Endothelial cell of umbilical vein (primary cell): ENCODE measurements around the gene PTPRK. TPM values are rescaled to one million over a fixed set of nuclear protein-coding genes. Genes with fewer than 3 reads are reported as not detected.

Experiments used
- BruUV-seq: library from RNA; stranded (reverse); fragments of 400-500 nt; replicated peaks from 2 replicates; lab custom pipeline; 2021; lab: Mats Ljungman, UMichigan
- CTCF ChIA-PET: fragments of 300-600, 350-600 bp; sonication (Branson Sonifier 250); formaldehyde crosslinking; loops from one replicate; lab custom pipeline; 2021; ENCODE audit warnings: antibody characterized with exemption, inconsistent platforms; lab: Charles Lee
- POLR2A ChIA-PET: fragments of 300-600, 350-600 bp; sonication (Branson Sonifier 250); formaldehyde crosslinking; loops from one replicate; lab custom pipeline; 2021; ENCODE audit warnings: antibody characterized with exemption, inconsistent platforms; lab: Charles Lee
- DNase-seq: peaks from one replicate; pipeline ENCODE4 v3.0.0-alpha.2; 2011; ENCODE audit warnings: low read depth, low spot score
- FAIRE-seq: peaks from 2 replicates; lab custom pipeline; 2011; peaks lifted over from hg19 to GRCh38; lab: Jason Lieb, UNC
- H2AFZ ChIP-seq: 2 replicates; pipeline ENCODE4 v1.6.0; 2012; ENCODE audit warnings: low read depth, low read length, control low read depth, inconsistent platforms
- H3K27ac ChIP-seq: 2 replicates; pipeline ENCODE4 v1.5.1; 2011; ENCODE audit warnings: low read depth, mild to moderate bottlenecking, control low read depth, low read length, moderate library complexity; ENCODE audit not compliant: insufficient read depth
- H3K27me3 ChIP-seq, 2 experiments: 2 replicates each; pipeline versions ENCODE4 v1.6.0 to v1.6.1; 2011; ENCODE audit warnings: low read length in 2 of 2, mixed read lengths in 1 of 2; ENCODE audit not compliant: control insufficient read depth in 2 of 2, insufficient read depth in 2 of 2
- H3K36me3 ChIP-seq, 2 experiments: 2 replicates in 1 of 2; 3 replicates in 1 of 2; pipeline ENCODE4 v1.5.1; 2011; ENCODE audit warnings: low read length in 2 of 2, mild to moderate bottlenecking in 1 of 2, moderate library complexity in 1 of 2; ENCODE audit not compliant: control insufficient read depth in 2 of 2, insufficient read depth in 2 of 2; ENCODE audit errors: extremely low read depth in 1 of 2
- H3K4me1 ChIP-seq: 3 replicates; pipeline ENCODE4 v1.5.1; 2011; ENCODE audit warnings: mild to moderate bottlenecking, low read length; ENCODE audit not compliant: control insufficient read depth, insufficient read depth; ENCODE audit errors: extremely low read depth
- H3K4me2 ChIP-seq: 2 replicates; pipeline ENCODE4 v1.6.1; 2011; ENCODE audit warnings: low read length, control low read depth, mixed read lengths; ENCODE audit not compliant: insufficient read depth
- H3K4me3 ChIP-seq, 3 experiments: fragments of 200-600 bp in 1 of 3; sonication (generic), shearing (Covaris generic) in 1 of 3; replicated peaks in 1 of 3; 2 replicates each; pipeline ENCODE4 v1.5.1; 2011 to 2016; ENCODE audit warnings: control low read depth in 3 of 3, low read length in 3 of 3, mild to moderate bottlenecking in 2 of 3, inconsistent platforms in 1 of 3, low read depth in 1 of 3, moderate library complexity in 1 of 3; ENCODE audit not compliant: insufficient read depth in 1 of 3
- H3K79me2 ChIP-seq: 2 replicates; pipeline ENCODE4 v1.6.0; 2012; ENCODE audit warnings: low read length, inconsistent platforms; ENCODE audit not compliant: control insufficient read depth, insufficient read depth
- H3K9ac ChIP-seq: replicated peaks from 2 replicates; pipeline ENCODE3; 2011; ENCODE audit warnings: low read length, control low read depth; ENCODE audit not compliant: insufficient read depth; ENCODE audit errors: extremely low read depth
- H3K9me1 ChIP-seq: replicated peaks from 3 replicates; pipeline ENCODE4 v1.6.0; 2011; ENCODE audit warnings: mild to moderate bottlenecking, low read length; ENCODE audit not compliant: control insufficient read depth, insufficient read depth; ENCODE audit errors: extremely low read depth
- H3K9me3 ChIP-seq: replicated peaks from 2 replicates; pipeline ENCODE4 v1.5.1; 2012; ENCODE audit warnings: low read length, inconsistent platforms; ENCODE audit not compliant: control insufficient read depth, insufficient read depth
- H4K20me1 ChIP-seq: replicated peaks from 2 replicates; pipeline ENCODE3; 2011; ENCODE audit warnings: mild to moderate bottlenecking, low read length; ENCODE audit not compliant: control insufficient read depth, insufficient read depth; ENCODE audit errors: extremely low read depth
- EZH2 ChIP-seq: IDR thresholded peaks from 2 replicates; pipeline ENCODE4 v1.6.1; 2012; ENCODE audit warnings: borderline replicate concordance, low read depth, mild to moderate bottlenecking, moderate library complexity, low read length, inconsistent platforms; ENCODE audit not compliant: severe bottlenecking
- FOS ChIP-seq: IDR thresholded peaks from 2 replicates; pipeline ENCODE4 v1.6.1; 2011; ENCODE audit warnings: mild to moderate bottlenecking, low read length, moderate library complexity, borderline replicate concordance; ENCODE audit not compliant: insufficient read depth
- GATA2 ChIP-seq: IDR thresholded peaks from 2 replicates; pipeline ENCODE4 v1.7.0; 2011; ENCODE audit warnings: low read depth, mild to moderate bottlenecking, moderate library complexity, mixed read lengths, low read length; ENCODE audit not compliant: insufficient read length, insufficient read depth
- JUN ChIP-seq: IDR thresholded peaks from 2 replicates; pipeline ENCODE4 v1.6.1; 2011; ENCODE audit warnings: borderline replicate concordance, low read depth; ENCODE audit not compliant: insufficient read length, insufficient read depth
- MYC ChIP-seq: IDR thresholded peaks from one replicate; pipeline ENCODE4 v1.6.1; 2011; ENCODE audit warnings: mild to moderate bottlenecking, low read depth, low read length
- POLR2A ChIP-seq: IDR thresholded peaks from 2 replicates; pipeline ENCODE4 v1.6.1; 2012; ENCODE audit warnings: low read depth, mild to moderate bottlenecking, control low read depth, low read length
- POLR2AphosphoS5 ChIP-seq: IDR thresholded peaks from 2 replicates; pipeline ENCODE4 v1.6.1; 2012; ENCODE audit warnings: low read depth, mild to moderate bottlenecking, control low read depth, low read length, moderate library complexity; ENCODE audit not compliant: insufficient read depth
- dilution Hi-C: fragments of 300-500 bp; cut with MboI; formaldehyde crosslinking; loops from one replicate; pipeline ENCODE4 v1.15.0; 2019; ENCODE audit warnings: low sequenced_read_pairs; ENCODE audit not compliant: extremely low pct_ligation_motif_present
- intact Hi-C: fragments of 100-400 bp; cut with micrococcal nuclease; formaldehyde crosslinking; loops from one replicate; pipeline ENCODE4 v1.10.0; 2022
- polyA plus RNA-seq, 4 experiments: library from polyadenylated mRNA; depleted of rRNA in 3 of 4; stranded (reverse) in 3 of 4; unstranded in 1 of 4; fragments of >200 nt; gene quantifications; 2 replicates each; pipeline versions ENCODE4 v1.2.1 to v1.2.3, GENCODE V29; 2011 to 2012; ENCODE audit warnings: missing spikeins in 1 of 4
- total RNA-seq: library from RNA; stranded (reverse); gene quantifications from 2 replicates; pipeline ENCODE4 v1.2.3, GENCODE V29; 2021
- TF ChIP-seq, protein P1 (sequence below): IDR thresholded peaks from 2 replicates; pipeline ENCODE4 v1.6.1; 2011; ENCODE audit not compliant: insufficient read depth, insufficient read length
- TF ChIP-seq, protein P2 (sequence below), 2 donors: IDR thresholded peaks; 1 replicate in 1 of 2; 2 replicates in 1 of 2; pipeline ENCODE4 v1.5.1; 2011; ENCODE audit warnings: low read length in 2 of 2, mild to moderate bottlenecking in 2 of 2, moderate library complexity in 2 of 2, control low read depth in 1 of 2, inconsistent platforms in 1 of 2, low read depth in 1 of 2; ENCODE audit not compliant: insufficient read depth in 1 of 2; ENCODE audit errors: extremely low read depth in 1 of 2

PTPRK gene
- total and polyA plus RNA-seq, 2 donors (not counting 3 experiments of a cell fraction or from before 2014, with no cell fraction given), result 15.2 to 74.0 TPM

DNA sequence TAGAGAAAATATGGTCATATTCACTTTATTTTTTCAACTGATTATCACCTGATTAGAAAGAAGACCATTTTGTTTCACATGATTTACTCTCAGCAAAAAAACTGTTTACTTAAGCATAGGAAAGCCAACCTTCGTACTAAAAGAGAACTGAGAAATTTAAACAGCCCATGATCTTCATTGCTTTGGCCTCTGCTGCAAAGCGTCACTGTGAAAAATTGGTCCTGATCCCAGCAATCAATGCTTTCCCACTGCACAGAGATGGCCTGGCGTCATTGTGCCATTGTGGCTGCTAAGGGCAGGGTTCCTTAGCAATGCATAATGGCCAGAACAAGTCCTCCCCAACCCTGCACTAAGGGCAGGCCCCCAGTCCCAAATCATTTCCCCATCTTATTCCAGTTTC lies 599.6 kb downstream of the PTPRK start:
- Histone ChIP-seq H3K9ac (no peak overlapping the region), H2AFZ (no peak overlapping the region), H3K4me3 (no peak overlapping the region), H4K20me1 (no peaks in the 10 kb centered on the region), H3K79me2 (no peaks in the 10 kb centered on the region), H3K27ac (no peak overlapping the region), H3K9me1 (no peaks in the 10 kb centered on the region), H3K27me3 (peaks cover 3 to 9% of the 10 kb centered on the region in 2 experiments), H3K9me3 (no peaks in the 10 kb centered on the region), H3K4me1 (no peaks in the 10 kb centered on the region), H3K36me3 (no peaks in the 10 kb centered on the region), H3K4me2 (no peak overlapping the region)
- intact Hi-C loops, result no loop called here
- no TSS peak for BruUV-seq
- dilution Hi-C loops, result no loop called here
- TF ChIP-seq POLR2AphosphoS5 (no peak), FOS (no peak), POLR2A (no peak), EZH2 (no peak), GATA2 (no peak), MYC (no peak), JUN (no peak)
- TF ChIP-seq, protein P1, sequence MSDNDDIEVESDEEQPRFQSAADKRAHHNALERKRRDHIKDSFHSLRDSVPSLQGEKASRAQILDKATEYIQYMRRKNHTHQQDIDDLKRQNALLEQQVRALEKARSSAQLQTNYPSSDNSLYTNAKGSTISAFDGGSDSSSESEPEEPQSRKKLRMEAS, result no peak
- TF ChIP-seq, protein P2, sequence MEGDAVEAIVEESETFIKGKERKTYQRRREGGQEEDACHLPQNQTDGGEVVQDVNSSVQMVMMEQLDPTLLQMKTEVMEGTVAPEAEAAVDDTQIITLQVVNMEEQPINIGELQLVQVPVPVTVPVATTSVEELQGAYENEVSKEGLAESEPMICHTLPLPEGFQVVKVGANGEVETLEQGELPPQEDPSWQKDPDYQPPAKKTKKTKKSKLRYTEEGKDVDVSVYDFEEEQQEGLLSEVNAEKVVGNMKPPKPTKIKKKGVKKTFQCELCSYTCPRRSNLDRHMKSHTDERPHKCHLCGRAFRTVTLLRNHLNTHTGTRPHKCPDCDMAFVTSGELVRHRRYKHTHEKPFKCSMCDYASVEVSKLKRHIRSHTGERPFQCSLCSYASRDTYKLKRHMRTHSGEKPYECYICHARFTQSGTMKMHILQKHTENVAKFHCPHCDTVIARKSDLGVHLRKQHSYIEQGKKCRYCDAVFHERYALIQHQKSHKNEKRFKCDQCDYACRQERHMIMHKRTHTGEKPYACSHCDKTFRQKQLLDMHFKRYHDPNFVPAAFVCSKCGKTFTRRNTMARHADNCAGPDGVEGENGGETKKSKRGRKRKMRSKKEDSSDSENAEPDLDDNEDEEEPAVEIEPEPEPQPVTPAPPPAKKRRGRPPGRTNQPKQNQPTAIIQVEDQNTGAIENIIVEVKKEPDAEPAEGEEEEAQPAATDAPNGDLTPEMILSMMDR (IDR thresholded peaks at IDR 0.05; ENCODE audit: extremely low read depth in 1 of 2, insufficient read depth in 1 of 2, low read depth in 1 of 2, low read length in 2 of 2), result no peak
- FAIRE-seq (no peak), DNase-seq (no peak)
- ChIA-PET CTCF (no interaction called here), POLR2A (no interaction called here)
